HG02678 (cell line): ENCODE measurements around the gene WDR54.
A peak's percentile ranks its signal among the peaks of the same experiment; 100 is the strongest.
"Not testable (repeated sequence)": the region's sequence is repeated elsewhere in the genome, so short reads cannot be mapped to it uniquely, and the experiment has no call there.

Experiments
- ATAC-seq: cut with Tn5 transposase; IDR thresholded peaks from one replicate; pipeline ENCODE4 v1.9.1; 2021; ENCODE audit warnings: mild to moderate bottlenecking, moderate library complexity; ENCODE audit not compliant: unreplicated experiment

The WDR54 gene

GRCh38 chr2:74427551-74427950, 6.0 kb downstream of the WDR54 start:
- ATAC-seq = no peak

GRCh38 chr2:74428675-74429074, 7.1 kb downstream of the WDR54 start:
- no peak for ATAC-seq

- ATAC-seq = no peak
Observed at GRCh38 chr2:74429487-74430451, 8.2 kb downstream of the WDR54 start.

GRCh38 chr2:74430502-74430901, 9.0 kb downstream of the WDR54 start:
- ATAC-seq = no peak

GRCh38 chr2:74436111-74436805, 14.7 kb downstream of the WDR54 start:
- ATAC-seq = no peak

GRCh38 chr2:74436848-74437695, 15.5 kb downstream of the WDR54 start:
- ATAC-seq = no peak

- ATAC-seq = no peak
Observed at GRCh38 chr2:74438248-74438647, 16.7 kb downstream of the WDR54 start.

- no peak for ATAC-seq
Observed at GRCh38 chr2:74439373-74439772, 17.8 kb downstream of the WDR54 start.

GRCh38 chr2:74439803-74440377, 18.4 kb downstream of the WDR54 start:
- ATAC-seq = peak; percentile 0

- peak; percentile 93 for ATAC-seq
Observed at GRCh38 chr2:74440378-74441169, 19.0 kb downstream of the WDR54 start.

GRCh38 chr2:74441170-74441689, 19.7 kb downstream of the WDR54 start:
- no peak for ATAC-seq

GRCh38 chr2:74441690-74442482, 20.4 kb downstream of the WDR54 start, which contains the start of gene RTKN:
Gene RTKN, minus strand, starts transcription at chr2:74441937. Its CDS starts 121 bp downstream, at chr2:74441816.
- ATAC-seq = no peak

GRCh38 chr2:74442483-74443297, 21.2 kb downstream of the WDR54 start:
- ATAC-seq = not testable (repeated sequence)

GRCh38 chr2:74444498-74445318, 23.2 kb downstream of the WDR54 start:
- no peak for ATAC-seq

- no peak for ATAC-seq
Observed at GRCh38 chr2:74447230-74447999, 25.9 kb downstream of the WDR54 start.

GRCh38 chr2:74448771-74449170, 27.2 kb downstream of the WDR54 start:
- ATAC-seq = no peak
